Measurements from ENCODE around the gene LRRC47. TPM values are rescaled to one million over a fixed set of nuclear protein-coding genes. Genes with fewer than 3 reads are reported as not detected.

LRRC47 gene
- total and polyA plus RNA-seq, 7 donors, result 44.3 to 126 (median 93.9) TPM

- Histone ChIP-seq H3K9me3 (no peaks in the 10 kb centered on the region), H3K4me3 (no peak overlapping the region), H3K27me3 (ENCODE audit: insufficient read depth in 3 of 3, low read length in 2 of 3) (no peaks in the 10 kb centered on the region), H3K4me1 (no peaks in the 10 kb centered on the region), H3K27ac (no peak overlapping the region), H3K36me3 (ENCODE audit: insufficient read depth in 1 of 2, low read depth in 1 of 2) (peaks cover 9 to 96% of the 10 kb centered on the region in 2 donors)
- WGBS, 3 donors, result 92% methylated on average over 8 of the region's 8 CpGs
- intact Hi-C loops (cut with DNase I), result no loop called here
- ATAC-seq, result no peak
- DNase-seq, result no peak
- TF ChIP-seq CTCF (IDR thresholded peaks at IDR 0.05), result no peak
Observed at GRCh38 chr1:3828391-3828790, 32.1 kb upstream of the LRRC47 start.

GRCh38 chr1:3827813-3828307, 31.6 kb upstream of the LRRC47 start:
- no peaks in the 10 kb centered on the region for H3K9me3 ChIP-seq
- intact Hi-C loops (cut with DNase I), result no loop called here
- H3K4me3 ChIP-seq, result no peak overlapping the region
- 82 to 85% (median 85%) methylated on average over 14 of the region's 14 CpGs for WGBS, 3 donors
- peaks cover 9 to 96% of the 10 kb centered on the region in 2 donors for H3K36me3 ChIP-seq (ENCODE audit: insufficient read depth in 1 of 2, low read depth in 1 of 2)
- H3K27ac ChIP-seq, result no peak overlapping the region
- no peak for TF ChIP-seq CTCF (IDR thresholded peaks at IDR 0.05)
- ATAC-seq (no peak), DNase-seq (no peak)
- H3K4me1 ChIP-seq, result no peaks in the 10 kb centered on the region
- no peaks in the 10 kb centered on the region for H3K27me3 ChIP-seq (ENCODE audit: insufficient read depth in 3 of 3, low read length in 2 of 3)

- Histone ChIP-seq H3K9me3 (no peaks in the 10 kb centered on the region), H3K4me1 (no peaks in the 10 kb centered on the region), H3K27ac (no peak overlapping the region), H3K4me3 (no peak overlapping the region), H3K27me3 (ENCODE audit: insufficient read depth in 3 of 3, low read length in 2 of 3) (no peaks in the 10 kb centered on the region), H3K36me3 (ENCODE audit: insufficient read depth in 1 of 2, low read depth in 1 of 2) (peaks cover 10 to 95% of the 10 kb centered on the region in 2 donors)
- no peak for TF ChIP-seq CTCF (IDR thresholded peaks at IDR 0.05)
- DNase-seq (no peak), ATAC-seq (no peak)
- intact Hi-C loops (cut with DNase I), result no loop called here
- 83 to 89% (median 84%) methylated on average over 15 of the region's 15 CpGs for WGBS, 3 donors
Observed at GRCh38 chr1:3825356-3825755, 29.1 kb upstream of the LRRC47 start.

- H3K36me3 ChIP-seq (ENCODE audit: insufficient read depth in 1 of 2, low read depth in 1 of 2), result peaks cover 10 to 95% of the 10 kb centered on the region in 2 donors
- H3K27me3 ChIP-seq (ENCODE audit: insufficient read depth in 3 of 3, low read length in 2 of 3), result no peaks in the 10 kb centered on the region
- intact Hi-C loops (cut with DNase I), result no loop called here
- DNase-seq, result no peak
- no peaks in the 10 kb centered on the region for H3K9me3 ChIP-seq
- ATAC-seq, result no peak
- no peak overlapping the region for H3K27ac ChIP-seq
- H3K4me3 ChIP-seq, result no peak overlapping the region
- WGBS, 3 donors, result 81 to 89% (median 87%) methylated on average over 8 of the region's 8 CpGs
- no peak for TF ChIP-seq CTCF (IDR thresholded peaks at IDR 0.05)
- no peaks in the 10 kb centered on the region for H3K4me1 ChIP-seq
Observed at GRCh38 chr1:3824650-3825049, 28.4 kb upstream of the LRRC47 start.

GRCh38 chr1:3822421-3822820, 26.1 kb upstream of the LRRC47 start:
- no peak for TF ChIP-seq CTCF (IDR thresholded peaks at IDR 0.05)
- no peaks in the 10 kb centered on the region for H3K9me3 ChIP-seq
- no peaks in the 10 kb centered on the region for H3K4me1 ChIP-seq
- H3K27me3 ChIP-seq (ENCODE audit: insufficient read depth in 3 of 3, low read length in 2 of 3), result no peaks in the 10 kb centered on the region
- intact Hi-C loops (cut with DNase I), result no loop called here
- DNase-seq, result no peak
- H3K36me3 ChIP-seq (ENCODE audit: insufficient read depth in 1 of 2, low read depth in 1 of 2), result peaks cover 10 to 85% of the 10 kb centered on the region in 2 donors
- no peak overlapping the region for H3K27ac ChIP-seq
- no peak for ATAC-seq
- no peak overlapping the region for H3K4me3 ChIP-seq
- 65 to 82% (median 78%) methylated on average over 16 of the region's 16 CpGs for WGBS, 3 donors

All from psoas muscle (tissue), 8 donors.